Measurements from ENCODE around the gene AGL.
"Not testable (repeated sequence)": the region's sequence is repeated elsewhere in the genome, so short reads cannot be mapped to it uniquely, and the experiment has no call there.

DNA sequence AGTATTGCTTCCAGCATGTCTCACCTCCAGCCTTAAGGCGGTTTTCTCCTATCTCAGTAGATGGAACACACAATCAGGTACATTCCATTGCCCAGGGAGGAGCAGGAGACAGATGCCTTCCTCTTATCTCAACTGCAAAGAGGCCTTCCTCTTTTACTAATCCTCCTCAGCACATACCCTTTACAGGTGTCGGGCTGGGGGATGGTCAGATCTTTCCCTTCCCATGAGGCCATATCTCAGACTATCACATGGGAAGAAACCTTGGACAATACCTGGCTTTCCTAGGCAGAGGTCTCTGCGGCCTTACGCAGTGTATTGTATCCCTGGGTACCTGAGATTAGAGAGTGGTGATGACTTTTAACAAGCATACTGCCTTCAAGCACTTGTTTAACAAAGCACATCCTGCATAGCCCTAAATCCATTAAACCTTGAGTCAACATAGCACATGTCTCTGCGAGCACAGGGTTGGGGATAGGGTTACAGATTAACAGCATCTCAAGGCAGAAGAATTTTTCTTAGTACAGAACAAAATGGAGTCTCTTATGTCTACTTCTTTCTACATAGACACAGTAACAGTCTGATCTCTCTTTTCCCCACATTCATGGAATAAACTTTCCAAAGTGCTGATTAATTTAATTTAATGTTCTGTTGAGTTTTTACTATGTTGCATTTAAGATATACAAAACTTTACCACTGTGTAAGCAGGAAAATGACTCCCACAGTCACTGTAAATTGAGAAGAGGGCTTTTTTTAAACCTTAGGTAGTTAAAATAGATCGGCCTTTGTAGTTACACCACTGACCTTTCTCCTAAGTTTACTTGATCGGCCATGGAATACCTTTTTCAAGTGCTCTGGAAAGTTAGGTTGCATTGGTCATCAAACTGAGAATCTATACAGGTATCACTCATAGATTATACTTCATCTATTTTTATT, 13.7 kb upstream of the AGL start:
- TF ChIP-seq, protein P1, sequence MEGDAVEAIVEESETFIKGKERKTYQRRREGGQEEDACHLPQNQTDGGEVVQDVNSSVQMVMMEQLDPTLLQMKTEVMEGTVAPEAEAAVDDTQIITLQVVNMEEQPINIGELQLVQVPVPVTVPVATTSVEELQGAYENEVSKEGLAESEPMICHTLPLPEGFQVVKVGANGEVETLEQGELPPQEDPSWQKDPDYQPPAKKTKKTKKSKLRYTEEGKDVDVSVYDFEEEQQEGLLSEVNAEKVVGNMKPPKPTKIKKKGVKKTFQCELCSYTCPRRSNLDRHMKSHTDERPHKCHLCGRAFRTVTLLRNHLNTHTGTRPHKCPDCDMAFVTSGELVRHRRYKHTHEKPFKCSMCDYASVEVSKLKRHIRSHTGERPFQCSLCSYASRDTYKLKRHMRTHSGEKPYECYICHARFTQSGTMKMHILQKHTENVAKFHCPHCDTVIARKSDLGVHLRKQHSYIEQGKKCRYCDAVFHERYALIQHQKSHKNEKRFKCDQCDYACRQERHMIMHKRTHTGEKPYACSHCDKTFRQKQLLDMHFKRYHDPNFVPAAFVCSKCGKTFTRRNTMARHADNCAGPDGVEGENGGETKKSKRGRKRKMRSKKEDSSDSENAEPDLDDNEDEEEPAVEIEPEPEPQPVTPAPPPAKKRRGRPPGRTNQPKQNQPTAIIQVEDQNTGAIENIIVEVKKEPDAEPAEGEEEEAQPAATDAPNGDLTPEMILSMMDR (IDR thresholded peaks at IDR 0.05): not testable (repeated sequence)
- not testable (repeated sequence) for TF ChIP-seq EZH2phosphoT487, EZH2 (IDR thresholded peaks at IDR 0.05)

Measured in neural progenitor cell (in vitro differentiated cells).